Ovary (tissue), 3 donors: ENCODE measurements around the gene PXK.

ENCODE experiments used
- POLR2A ChIP-seq: fragments of 450-650 bp; IDR thresholded peaks from one replicate; pipeline ENCODE4 v1.6.1; 2017; ENCODE audit warnings: antibody characterized with exemption, mild to moderate bottlenecking, moderate library complexity
- TF ChIP-seq, protein P1 (sequence below), 3 donors: fragments of 450-650 bp in 2 of 3; fragments of 200-600 bp in 1 of 3; IDR thresholded peaks; one replicate each; pipeline versions ENCODE4 v1.5.1 to v1.8.0; 2016 to 2022; ENCODE audit warnings: antibody characterized with exemption in 3 of 3, mild to moderate bottlenecking in 1 of 3
- donor health status: DM: no; HTN: no; CAD: no.

DNA sequence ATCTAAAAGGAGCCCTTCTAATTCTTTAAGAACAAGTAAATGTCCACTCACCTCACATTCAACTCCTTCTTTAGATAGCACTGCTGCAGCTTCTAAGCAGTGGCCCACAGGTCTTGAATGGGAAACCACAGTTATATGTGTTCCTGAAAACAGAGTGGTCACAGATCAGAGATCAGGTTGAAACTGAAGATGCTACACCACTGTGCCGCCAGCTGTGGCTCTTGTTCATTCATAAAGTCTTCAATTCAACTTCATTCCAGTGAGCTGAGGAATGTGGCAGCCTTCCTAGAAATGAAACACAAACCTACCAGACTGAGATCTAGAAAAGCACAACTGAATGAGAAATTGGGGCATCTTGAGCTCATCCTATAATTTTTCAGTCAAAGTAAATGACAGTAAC lies 97.0 kb downstream of the PXK start:
- TF ChIP-seq, protein P1, sequence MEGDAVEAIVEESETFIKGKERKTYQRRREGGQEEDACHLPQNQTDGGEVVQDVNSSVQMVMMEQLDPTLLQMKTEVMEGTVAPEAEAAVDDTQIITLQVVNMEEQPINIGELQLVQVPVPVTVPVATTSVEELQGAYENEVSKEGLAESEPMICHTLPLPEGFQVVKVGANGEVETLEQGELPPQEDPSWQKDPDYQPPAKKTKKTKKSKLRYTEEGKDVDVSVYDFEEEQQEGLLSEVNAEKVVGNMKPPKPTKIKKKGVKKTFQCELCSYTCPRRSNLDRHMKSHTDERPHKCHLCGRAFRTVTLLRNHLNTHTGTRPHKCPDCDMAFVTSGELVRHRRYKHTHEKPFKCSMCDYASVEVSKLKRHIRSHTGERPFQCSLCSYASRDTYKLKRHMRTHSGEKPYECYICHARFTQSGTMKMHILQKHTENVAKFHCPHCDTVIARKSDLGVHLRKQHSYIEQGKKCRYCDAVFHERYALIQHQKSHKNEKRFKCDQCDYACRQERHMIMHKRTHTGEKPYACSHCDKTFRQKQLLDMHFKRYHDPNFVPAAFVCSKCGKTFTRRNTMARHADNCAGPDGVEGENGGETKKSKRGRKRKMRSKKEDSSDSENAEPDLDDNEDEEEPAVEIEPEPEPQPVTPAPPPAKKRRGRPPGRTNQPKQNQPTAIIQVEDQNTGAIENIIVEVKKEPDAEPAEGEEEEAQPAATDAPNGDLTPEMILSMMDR (IDR thresholded peaks at IDR 0.05) = no peak
- TF ChIP-seq POLR2A = no peak
